SIG-M5 (cell line): ENCODE data around the gene ATF6.
"Not testable (repeated sequence)": the region's sequence is repeated elsewhere in the genome, so short reads cannot be mapped to it uniquely, and the experiment has no call there.

Experiments
- DNase-seq: peaks from one replicate; lab custom pipeline; 2025; lab: John Stamatoyannopoulos, UW

The ATF6 gene

GRCh38 chr1:161735837-161736236 lies 30.3 kb upstream of the ATF6 start:
- no peak for DNase-seq

- no peak for DNase-seq
These were observed 29.7 kb upstream of the ATF6 start for GRCh38 chr1:161736335-161736969.

- no peak for DNase-seq
These were observed 28.5 kb upstream of the ATF6 start for GRCh38 chr1:161737625-161738024.

GRCh38 chr1:161738627-161739287 lies 27.4 kb upstream of the ATF6 start:
- DNase-seq, result peak; percentile 60

GRCh38 chr1:161739865-161740566 lies 26.1 kb upstream of the ATF6 start:
- no peak for DNase-seq

GRCh38 chr1:161740921-161741320 lies 25.2 kb upstream of the ATF6 start:
- no peak for DNase-seq

GRCh38 chr1:161743231-161743630 lies 22.9 kb upstream of the ATF6 start:
- DNase-seq, result no peak

- DNase-seq, result no peak
These were observed 18.3 kb upstream of the ATF6 start for GRCh38 chr1:161747801-161748200.

GRCh38 chr1:161749509-161750407 lies 16.4 kb upstream of the ATF6 start, which contains the start of gene DUSP12:
Gene DUSP12, plus strand, starts transcription at chr1:161749786. Its CDS starts 16 bp downstream, at chr1:161749802.
- DNase-seq, result peak; percentile 79

- DNase-seq, result no peak
These were observed 2.5 kb upstream of the ATF6 start for GRCh38 chr1:161763522-161764098.

GRCh38 chr1:161768461-161768860 lies 2.3 kb downstream of the ATF6 start:
- DNase-seq, result no peak

- DNase-seq, result no peak
These were observed 3.0 kb downstream of the ATF6 start for GRCh38 chr1:161768986-161769672.

- not testable (repeated sequence) for DNase-seq
These were observed 3.5 kb downstream of the ATF6 start for GRCh38 chr1:161769673-161770045.

GRCh38 chr1:161770250-161770649 lies 4.1 kb downstream of the ATF6 start:
- no peak for DNase-seq

GRCh38 chr1:161771161-161771560 lies 5.0 kb downstream of the ATF6 start:
- DNase-seq, result no peak

GRCh38 chr1:161771973-161772372 lies 5.9 kb downstream of the ATF6 start:
- DNase-seq, result no peak

- peak; percentile 46 for DNase-seq
These were observed 6.3 kb downstream of the ATF6 start for GRCh38 chr1:161772397-161772796.

GRCh38 chr1:161773791-161774190 lies 7.7 kb downstream of the ATF6 start:
- DNase-seq, result no peak

- DNase-seq, result no peak
These were observed 11.1 kb downstream of the ATF6 start for GRCh38 chr1:161777261-161777660.

GRCh38 chr1:161778522-161778921 lies 12.4 kb downstream of the ATF6 start:
- no peak for DNase-seq

- no peak for DNase-seq
These were observed 13.3 kb downstream of the ATF6 start for GRCh38 chr1:161779393-161779792.
